Heart left ventricle (tissue), 13 donors: ENCODE results near the gene SERTAD2.

Experiments
- CTCF ChIP-seq, 12 donors: fragments of 200-600 bp; sonication (generic) in 4 of 12; IDR thresholded peaks; one replicate each; pipeline versions ENCODE4 v1.5.0 to v1.8.0; 2018 to 2022; ENCODE audit warnings: antibody characterized with exemption in 12 of 12, mild to moderate bottlenecking in 5 of 12
- POLR2A ChIP-seq, 2 donors: fragments of 450-650 bp; IDR thresholded peaks; one replicate each; pipeline ENCODE4 v1.6.1; 2017; ENCODE audit warnings: antibody characterized with exemption in 2 of 2, mild to moderate bottlenecking in 2 of 2, moderate library complexity in 2 of 2
- donor health status: ischemic (EF 13 %, LVEDD 7.1; RV severe dilation, severe dysfunction).
- donor health status: DM: no; HTN: yes; CAD: no.
- donor health status: DM: no; HTN: no; CAD: no.
- donor health status: ischemic (EF 25% LVEDD 6.9; RV normal size, moderate dysfunction).
- donor health status: ischemic (EF 25% LVEDD 5.7; RV mildly dilated, moderate dysfunction).
- donor health status: ischemic (EF 35%, LVEDD 5.7; RV mildly dilated, moderate dysfunction).
- donor health status: nonischemic (EF 11% LVEDD 7.7; RV severe dilation, severe dysfunction).
- donor health status: DM: yes; HTN: yes; CAD: no.
- donor health status: PGD.
- donor health status: ischemic (EF 29% LVEDD 5.4; RV normal size, mild dysfunction).
- donor health status: nonischemic (EF 23%, LVEDD 6.1; RV moderate dilation, normal function).

GRCh38 chr2:64697297-64698176, 43.8 kb upstream of the SERTAD2 start:
- TF ChIP-seq CTCF (IDR thresholded peaks at IDR 0.05) (no peak), POLR2A (IDR thresholded peaks at IDR 0.05) (no peak)
